Panc1 (cell line): Measurements from ENCODE around the gene SALL3.

Experiments used
- CTCF ChIP-seq: fragments of 450-650 bp; IDR thresholded peaks from 2 replicates; pipeline ENCODE4 v1.5.1; 2017; ENCODE audit warnings: mild to moderate bottlenecking
- POLR2AphosphoS5 ChIP-seq: IDR thresholded peaks from 2 replicates; pipeline ENCODE4 v1.6.1; 2012; ENCODE audit warnings: mild to moderate bottlenecking, low read depth, low read length, moderate library complexity
- TCF7L2 ChIP-seq: IDR thresholded peaks from 2 replicates; pipeline ENCODE4 v1.6.1; 2011; ENCODE audit warnings: mild to moderate bottlenecking, low read depth, low read length, inconsistent platforms

- no peak for TF ChIP-seq CTCF
- TF ChIP-seq TCF7L2, result no peak
- TF ChIP-seq POLR2AphosphoS5, result no peak
Measured at GRCh38 chr18:78932281-78932680, 47.3 kb upstream of the SALL3 start.
